Measurements from ENCODE around the gene NLRP4. TPM values are rescaled to one million over a fixed set of nuclear protein-coding genes. Genes with fewer than 3 reads are reported as not detected.

The NLRP4 gene
- total and polyA plus RNA-seq, 2 of the 8 experiments (the other 6 are each of a cell fraction or from before 2014, with no cell fraction given) = not detected

GRCh38 chr19:55855160-55855559 lies 18.8 kb downstream of the NLRP4 start:
- H3K4ac ChIP-seq (replicated peaks; ENCODE audit: insufficient read length, low read depth, low read length) = no peak overlapping the region
- H3K27me3 ChIP-seq (replicated peaks in 1 of 4; ENCODE audit: control insufficient read depth in 3 of 4, extremely low read depth in 1 of 4, insufficient read depth in 3 of 4, low read length in 3 of 4) = no peaks in the 10 kb centered on the region
- no peak overlapping the region for H2BK120ac ChIP-seq (replicated peaks; ENCODE audit: low read depth, low read length)
- WGBS, 2 experiments (ENCODE audit: extremely low coverage in 1 of 2, insufficient coverage in 1 of 2, insufficient read length in 1 of 2, insufficient replicate concordance in 2 of 2, low coverage in 1 of 2, low lambda C conversion rate in 2 of 2, missing lambda C conversion rate in 1 of 2) = 73% methylated on average over 1 of the region's 1 CpG; no CpG with 5 or more reads in 1 of the 2 experiments
- no peaks in the 10 kb centered on the region for H3K36me3 ChIP-seq (ENCODE audit: control insufficient read depth in 2 of 4, insufficient read depth in 4 of 4, low read length in 3 of 4)
- no peaks in the 10 kb centered on the region for H3K23me2 ChIP-seq (ENCODE audit: low read depth, low read length)
- no peak overlapping the region for H4K5ac ChIP-seq (ENCODE audit: insufficient read length, low read depth, low read length)
- H3K14ac ChIP-seq (ENCODE audit: insufficient read length) = no peak overlapping the region
- no peaks in the 10 kb centered on the region for H3K79me1 ChIP-seq (ENCODE audit: low read depth, low read length)
- no peaks in the 10 kb centered on the region for H4K20me1 ChIP-seq (replicated peaks in 1 of 2; ENCODE audit: control insufficient read depth in 1 of 2, insufficient read depth in 2 of 2, low read length in 2 of 2)
- H2AK5ac ChIP-seq (ENCODE audit: low read depth, low read length) = no peak overlapping the region
- no peaks in the 10 kb centered on the region for H3K79me2 ChIP-seq (ENCODE audit: control insufficient read depth in 1 of 2, insufficient read depth in 2 of 2, low read length in 2 of 2)
- H3K9ac ChIP-seq (replicated peaks in 1 of 4; ENCODE audit: extremely low read depth in 1 of 4, low read depth in 3 of 4, low read length in 3 of 4) = no peak overlapping the region
- no peak overlapping the region for H3K23ac ChIP-seq (ENCODE audit: insufficient read length)
- no peak overlapping the region for H2BK12ac ChIP-seq (ENCODE audit: low read depth, low read length)
- no peak overlapping the region for H4K8ac ChIP-seq (ENCODE audit: extremely low read depth, insufficient read depth, low read length)
- H3K4me3 ChIP-seq (ENCODE audit: extremely low read depth in 1 of 4, insufficient read depth in 2 of 4, low read depth in 3 of 4, low read length in 4 of 4) = no peak overlapping the region
- FAIRE-seq (no peak), DNase-seq (ENCODE audit: low read depth in 1 of 2, low spot score in 2 of 2) (no peak)
- H3K4me1 ChIP-seq (replicated peaks in 1 of 4; ENCODE audit: control insufficient read depth in 3 of 4, insufficient read depth in 4 of 4, low read length in 3 of 4) = no peaks in the 10 kb centered on the region
- H2BK5ac ChIP-seq (ENCODE audit: low read depth, low read length) = no peak overlapping the region
- POLR2A ChIA-PET (ENCODE audit: partially characterized antibody) = no interaction called here
- no peak overlapping the region for H3K4me2 ChIP-seq (ENCODE audit: insufficient read depth in 1 of 2, low read depth in 2 of 2, low read length in 2 of 2)
- H2AFZ ChIP-seq (ENCODE audit: low read length) = no peak overlapping the region
- CTCF ChIA-PET (ENCODE audit: partially characterized antibody) = interaction anchor here (1.2 kb wide), 1 partner anchor 105 kb away, joined by 3 read pairs; no protein-coding TSS in a partner anchor
- no peak overlapping the region for H3K56ac ChIP-seq (replicated peaks; ENCODE audit: insufficient read length, low read depth, low read length)
- H4K91ac ChIP-seq (replicated peaks; ENCODE audit: insufficient read length, low read length) = no peak overlapping the region
- H2BK15ac ChIP-seq (ENCODE audit: low read length) = no peak overlapping the region
- H3K9me3 ChIP-seq (ENCODE audit: insufficient read depth in 2 of 2, low read depth in 1 of 2, low read length in 1 of 2) = peaks cover 56 to 86% of the 10 kb centered on the region in 2 experiments
- H3K18ac ChIP-seq (ENCODE audit: extremely low read depth, low read length) = no peak overlapping the region
- H3K27ac ChIP-seq (ENCODE audit: low read depth, low read length) = no peak overlapping the region
- no peak overlapping the region for H2BK20ac ChIP-seq (ENCODE audit: low read length)

All from H1 (cell line).